IPS-20b (cell line): ENCODE data around the gene ABHD2.
A peak's percentile ranks its signal among the peaks of the same experiment; 100 is the strongest.
"Not testable (repeated sequence)": the region's sequence is repeated elsewhere in the genome, so short reads cannot be mapped to it uniquely, and the experiment has no call there.

Experiments
- H3K27ac ChIP-seq: one replicate; pipeline ENCODE4 v1.5.1; 2013; ENCODE audit warnings: low read length
- H3K27me3 ChIP-seq: 2 replicates; pipeline ENCODE4 v1.6.1; 2013; ENCODE audit warnings: mild to moderate bottlenecking, low read length, inconsistent platforms; ENCODE audit not compliant: insufficient read depth
- H3K36me3 ChIP-seq: 2 replicates; pipeline ENCODE4 v1.6.1; 2013; ENCODE audit warnings: low read depth, mild to moderate bottlenecking, inconsistent platforms, low read length, moderate library complexity; ENCODE audit not compliant: insufficient read depth
- H3K4me1 ChIP-seq: 2 replicates; pipeline ENCODE4 v1.6.1; 2013; ENCODE audit warnings: mild to moderate bottlenecking, control low read depth, inconsistent platforms, low read length, moderate library complexity; ENCODE audit not compliant: insufficient read depth
- H3K4me3 ChIP-seq: 2 replicates; pipeline ENCODE4 v1.5.1; 2013; ENCODE audit warnings: mild to moderate bottlenecking, low read length, inconsistent platforms
- H3K9ac ChIP-seq: 2 replicates; pipeline ENCODE4 v1.6.1; 2013; ENCODE audit warnings: low read depth, mild to moderate bottlenecking, inconsistent platforms, low read length, moderate library complexity
- H3K9me3 ChIP-seq: 2 replicates; pipeline ENCODE4 v1.6.1; 2013; ENCODE audit warnings: mild to moderate bottlenecking, low read depth, low read length, inconsistent platforms; ENCODE audit not compliant: insufficient read depth

The ABHD2 gene

GRCh38 chr15:89115547-89115946 lies 27.3 kb downstream of the ABHD2 start:
- H3K4me1 ChIP-seq: peaks cover 27% of the 10 kb centered on the region; the same call in 1 of the 2 replicates
- H3K9ac ChIP-seq: peak overlapping the region; percentile 68; the same call in 1 of the 2 replicates
- peaks cover 22% of the 10 kb centered on the region for H3K36me3 ChIP-seq
- no peaks in the 10 kb centered on the region for H3K27me3 ChIP-seq
- no peak overlapping the region for H3K4me3 ChIP-seq
- peak overlapping the region; percentile 84 for H3K27ac ChIP-seq
- H3K9me3 ChIP-seq: no peaks in the 10 kb centered on the region

DNA sequence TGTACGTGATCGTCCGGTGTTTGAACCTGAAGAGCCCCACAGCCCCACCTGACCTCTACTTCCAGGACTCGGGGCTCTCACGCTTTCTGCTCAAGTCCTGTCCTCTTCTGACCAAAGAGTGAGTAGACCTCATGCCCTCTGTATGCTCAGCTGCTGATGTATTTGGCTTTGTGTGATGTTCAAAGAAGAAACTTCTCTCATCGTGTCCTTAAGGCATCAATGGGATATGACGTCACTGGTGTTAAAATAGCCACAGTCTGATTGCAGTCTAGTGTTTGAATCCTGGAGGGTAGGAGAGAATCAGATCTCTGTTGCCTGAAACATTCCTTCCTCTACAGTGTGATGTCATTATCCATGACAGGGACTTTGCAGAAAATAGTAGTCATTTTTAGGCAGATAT lies 28.1 kb downstream of the ABHD2 start:
- peaks cover 26% of the 10 kb centered on the region; the same call in 1 of the 2 replicates for H3K4me1 ChIP-seq
- peaks cover 22% of the 10 kb centered on the region for H3K36me3 ChIP-seq
- H3K27ac ChIP-seq: peak overlapping the region; percentile 84
- no peaks in the 10 kb centered on the region for H3K27me3 ChIP-seq
- no peak overlapping the region for H3K4me3 ChIP-seq
- H3K9ac ChIP-seq: peak overlapping the region; percentile 68; the same call in 1 of the 2 replicates
- no peaks in the 10 kb centered on the region for H3K9me3 ChIP-seq

GRCh38 chr15:89117790-89118189 lies 29.5 kb downstream of the ABHD2 start:
- no peak overlapping the region for H3K27ac ChIP-seq
- no peaks in the 10 kb centered on the region for H3K27me3 ChIP-seq
- H3K4me1 ChIP-seq: peaks cover 24% of the 10 kb centered on the region; the same call in 1 of the 2 replicates
- no peak overlapping the region for H3K9ac ChIP-seq
- H3K4me3 ChIP-seq: no peak overlapping the region
- H3K9me3 ChIP-seq: no peaks in the 10 kb centered on the region
- H3K36me3 ChIP-seq: peaks cover 22% of the 10 kb centered on the region

- Histone ChIP-seq H3K27ac (no peak overlapping the region), H3K36me3 (peaks cover 22% of the 10 kb centered on the region), H3K9ac (no peak overlapping the region), H3K4me1 (peaks cover 25% of the 10 kb centered on the region; the same call in 1 of the 2 replicates), H3K27me3 (no peaks in the 10 kb centered on the region), H3K4me3 (no peak overlapping the region), H3K9me3 (no peaks in the 10 kb centered on the region)
Observed at GRCh38 chr15:89118481-89118989, 30.3 kb downstream of the ABHD2 start.

DNA sequence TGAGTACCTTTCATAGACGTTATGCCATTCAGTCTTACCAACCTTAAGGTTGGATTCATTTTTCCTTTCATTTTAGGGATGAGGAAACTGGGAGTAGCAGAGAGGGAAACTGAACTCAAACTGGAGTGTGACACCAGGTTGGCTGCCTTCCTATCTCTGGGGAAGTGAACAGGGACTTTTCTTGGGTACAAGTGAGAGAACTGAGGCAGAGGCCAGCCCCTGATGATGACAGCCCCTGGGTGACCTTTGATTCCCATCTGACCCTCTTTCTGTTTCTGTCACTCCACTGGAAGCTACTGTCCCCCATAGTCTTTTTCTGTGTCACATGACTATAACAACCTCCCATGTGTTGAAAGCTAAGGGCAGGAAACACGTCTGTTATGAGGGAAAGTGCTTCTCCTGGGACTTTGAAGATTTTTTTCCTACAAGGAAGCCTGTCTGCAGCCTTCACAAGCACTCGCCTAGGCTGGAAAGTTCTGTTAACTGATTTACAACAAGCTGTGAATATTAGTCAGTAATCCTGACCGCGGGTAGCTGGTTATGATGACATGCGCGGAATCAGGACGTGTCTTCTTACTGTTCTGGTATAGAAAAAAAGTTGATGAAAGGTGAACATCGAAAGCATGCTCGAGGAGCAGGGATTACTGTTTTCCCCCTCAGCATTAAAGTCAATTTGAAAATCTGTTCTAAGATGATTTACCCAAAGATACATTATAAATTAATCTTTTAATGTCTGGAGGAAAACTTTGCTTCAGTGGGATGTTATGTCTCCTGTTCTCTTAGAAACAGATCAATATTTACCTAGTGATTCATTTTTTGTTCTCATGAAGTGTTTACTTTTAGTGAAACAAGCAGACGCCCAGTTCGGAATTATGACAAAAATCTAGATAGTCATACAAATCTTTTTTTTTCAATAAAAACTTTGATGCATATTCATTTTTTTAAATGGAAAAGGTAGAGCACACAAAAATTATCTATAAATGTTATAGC lies 31.5 kb downstream of the ABHD2 start:
- Histone ChIP-seq H3K4me1 (peaks cover 21% of the 10 kb centered on the region; the same call in 1 of the 2 replicates), H3K4me3 (no peak overlapping the region), H3K9ac (no peak overlapping the region), H3K27ac (no peak overlapping the region), H3K9me3 (no peaks in the 10 kb centered on the region), H3K36me3 (peaks cover 22% of the 10 kb centered on the region), H3K27me3 (no peaks in the 10 kb centered on the region)

GRCh38 chr15:89120479-89121000 lies 32.3 kb downstream of the ABHD2 start:
- H3K9ac ChIP-seq, H3K27me3 ChIP-seq, H3K4me3 ChIP-seq, H3K27ac ChIP-seq, H3K9me3 ChIP-seq: not testable (repeated sequence)
- H3K4me1 ChIP-seq: peaks cover 14% of the 10 kb centered on the region; the same call in 1 of the 2 replicates
- peaks cover 22% of the 10 kb centered on the region for H3K36me3 ChIP-seq

- Histone ChIP-seq H3K4me3 (no peak overlapping the region), H3K9ac (no peak overlapping the region), H3K4me1 (peaks cover 6% of the 10 kb centered on the region; the same call in 1 of the 2 replicates), H3K9me3 (no peaks in the 10 kb centered on the region), H3K27ac (no peak overlapping the region), H3K36me3 (peaks cover 21% of the 10 kb centered on the region), H3K27me3 (no peaks in the 10 kb centered on the region)
Observed at GRCh38 chr15:89121414-89121813, 33.2 kb downstream of the ABHD2 start.

DNA sequence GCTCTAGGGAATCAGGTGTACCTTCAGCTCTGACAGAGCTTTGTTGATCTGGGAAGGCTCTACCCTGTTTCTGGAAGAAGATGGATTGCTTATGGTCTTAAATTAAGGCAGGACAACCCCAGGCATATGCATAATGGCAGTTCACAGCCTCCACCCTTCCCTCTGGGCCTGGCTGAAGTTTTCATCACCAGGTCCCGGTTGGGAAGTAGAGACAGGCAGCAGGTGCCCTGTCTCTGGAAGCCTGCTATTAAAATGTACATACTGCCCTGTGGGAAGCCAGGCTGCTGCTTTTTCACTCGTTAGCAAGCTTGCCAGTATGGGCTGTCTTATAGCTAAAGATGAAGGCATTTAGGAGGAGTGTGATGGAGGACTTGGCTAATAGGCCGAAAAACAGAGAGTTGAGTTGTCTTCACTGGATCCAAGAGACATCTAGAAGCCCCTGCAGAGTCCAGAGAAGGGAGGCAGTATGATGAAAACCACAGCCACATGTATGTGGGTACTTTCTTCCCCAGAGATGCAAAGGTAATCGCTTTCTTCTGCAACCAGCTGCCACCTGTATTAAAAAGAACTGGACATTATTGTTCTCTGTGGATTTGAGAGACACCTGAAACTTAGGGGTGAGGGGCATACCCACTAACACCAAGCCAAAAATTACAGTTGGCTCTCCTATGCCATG lies 34.4 kb downstream of the ABHD2 start:
- no peak overlapping the region for H3K4me3 ChIP-seq
- H3K27ac ChIP-seq: no peak overlapping the region
- H3K36me3 ChIP-seq: peaks cover 12% of the 10 kb centered on the region
- H3K27me3 ChIP-seq: no peaks in the 10 kb centered on the region
- peaks cover 4% of the 10 kb centered on the region; the same call in 1 of the 2 replicates for H3K4me1 ChIP-seq
- no peaks in the 10 kb centered on the region for H3K9me3 ChIP-seq
- H3K9ac ChIP-seq: no peak overlapping the region

DNA sequence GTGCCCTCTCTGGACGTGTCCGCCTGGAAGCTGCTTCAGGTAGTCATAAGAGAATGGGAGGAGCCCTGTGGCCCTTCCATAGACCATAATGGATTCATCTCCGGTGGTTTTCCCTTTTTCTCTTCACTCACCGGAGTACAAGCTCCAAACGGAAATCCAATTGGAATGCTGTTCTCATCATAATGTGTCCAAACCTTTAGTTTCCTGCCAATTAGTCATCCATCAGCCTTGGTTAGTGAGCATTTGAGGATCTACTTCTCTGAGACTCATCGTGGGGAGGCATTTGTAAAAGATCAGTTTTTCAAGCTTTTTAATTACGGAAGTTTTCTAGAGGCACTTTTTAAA lies 34.9 kb downstream of the ABHD2 start:
- Histone ChIP-seq H3K9me3 (no peaks in the 10 kb centered on the region), H3K9ac (no peak overlapping the region), H3K4me1 (peaks cover 4% of the 10 kb centered on the region; the same call in 1 of the 2 replicates), H3K36me3 (peaks cover 10% of the 10 kb centered on the region; the same call in 1 of the 2 replicates), H3K27me3 (no peaks in the 10 kb centered on the region), H3K4me3 (no peak overlapping the region), H3K27ac (no peak overlapping the region)

- no peak overlapping the region for H3K27ac ChIP-seq
- no peaks in the 10 kb centered on the region for H3K36me3 ChIP-seq
- H3K4me1 ChIP-seq: peaks cover 4% of the 10 kb centered on the region; the same call in 1 of the 2 replicates
- no peak overlapping the region for H3K4me3 ChIP-seq
- no peaks in the 10 kb centered on the region for H3K27me3 ChIP-seq
- no peaks in the 10 kb centered on the region for H3K9me3 ChIP-seq
- no peak overlapping the region for H3K9ac ChIP-seq
Observed at GRCh38 chr15:89125088-89125826, 37.0 kb downstream of the ABHD2 start.

GRCh38 chr15:89126009-89126408 lies 37.8 kb downstream of the ABHD2 start:
- Histone ChIP-seq H3K27me3 (no peaks in the 10 kb centered on the region), H3K9me3 (no peaks in the 10 kb centered on the region), H3K27ac (no peak overlapping the region), H3K4me3 (no peak overlapping the region), H3K36me3 (no peaks in the 10 kb centered on the region), H3K4me1 (peaks cover 4% of the 10 kb centered on the region; the same call in 1 of the 2 replicates), H3K9ac (no peak overlapping the region)
